AG08396 (cell line): ENCODE measurements around the gene ABCG1.

Experiments used
- DNase-seq: peaks from one replicate; pipeline ENCODE4 v3.0.0; 2012; ENCODE audit warnings: low spot score, mixed read lengths

Gene ABCG1

DNA sequence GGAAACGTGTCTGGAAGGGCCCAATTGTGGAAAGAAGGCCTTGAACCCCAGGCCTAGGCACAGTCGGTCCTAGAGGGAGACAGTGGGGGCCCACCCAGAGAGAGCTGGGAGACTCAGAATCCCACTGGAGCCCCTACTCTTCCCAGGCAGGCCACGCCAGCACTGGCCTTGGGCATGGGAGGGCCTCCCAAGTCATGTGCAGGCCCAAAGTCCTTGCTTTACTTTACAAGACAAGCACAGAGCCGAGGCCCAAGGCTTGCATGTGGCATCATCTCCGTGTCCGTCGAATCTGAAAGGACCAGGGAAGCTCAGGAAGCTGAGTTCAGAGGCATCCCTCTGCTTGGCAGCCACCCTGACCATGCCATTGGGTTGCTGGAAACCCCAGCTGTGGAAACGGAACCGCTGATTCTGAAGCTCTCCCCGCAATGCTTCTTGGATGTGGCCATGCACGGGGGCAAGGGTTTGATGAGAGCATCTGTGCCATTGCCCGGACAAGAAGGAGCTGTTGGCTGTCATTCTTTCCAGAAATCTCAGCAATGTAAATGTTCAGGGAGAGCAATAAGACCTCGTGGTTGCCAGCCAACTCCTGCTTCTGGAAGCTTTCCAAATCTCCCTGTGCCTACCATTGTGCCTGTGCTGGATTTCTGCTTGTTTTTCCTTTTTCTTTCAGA is 32.8 kb downstream of the ABCG1 start:
- no peak for DNase-seq

DNA sequence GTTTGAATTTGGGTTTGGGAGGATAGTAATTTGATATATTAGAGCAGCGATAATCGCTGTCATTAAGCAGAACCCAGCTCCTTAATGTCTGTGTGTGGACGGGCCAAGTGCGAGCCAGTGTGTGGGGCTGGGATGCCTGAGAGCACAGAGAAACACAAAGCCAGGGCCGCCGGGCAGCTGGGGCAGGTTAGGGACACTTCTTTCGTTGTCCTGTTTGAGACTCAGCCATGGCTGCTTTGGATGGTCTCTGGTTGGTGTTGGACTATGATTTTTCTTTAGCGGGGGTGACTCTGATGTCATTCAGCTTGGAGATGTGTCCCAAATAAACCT is 33.4 kb downstream of the ABCG1 start:
- DNase-seq: no peak

DNA sequence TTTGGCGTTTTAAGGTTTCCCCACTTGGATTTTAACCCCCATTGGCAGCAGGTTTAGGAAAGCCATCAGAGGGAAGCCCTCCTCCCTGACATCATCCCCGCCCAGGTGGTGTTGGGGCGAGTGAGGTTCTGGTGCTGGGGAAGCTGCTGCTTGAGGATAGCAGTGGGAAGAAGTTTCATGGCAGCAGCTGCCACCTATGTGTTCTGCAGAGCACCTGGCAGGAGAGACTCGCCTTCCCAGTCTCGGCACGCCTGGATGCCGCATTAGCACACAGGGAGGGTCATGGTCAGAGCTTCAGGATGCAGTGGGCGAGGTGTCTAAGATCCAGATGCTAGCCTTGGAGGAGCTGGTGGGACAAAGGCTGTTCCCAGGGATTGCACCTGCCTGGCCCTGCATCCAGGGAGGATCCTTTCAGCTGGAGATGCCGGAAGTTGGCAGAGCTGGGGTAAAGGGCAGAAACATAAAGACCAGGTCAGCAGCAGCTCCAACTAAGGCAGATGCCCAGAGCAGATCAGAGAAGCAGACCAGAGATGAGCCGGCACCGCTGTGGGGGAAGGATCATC is 33.9 kb downstream of the ABCG1 start:
- DNase-seq: no peak

DNA sequence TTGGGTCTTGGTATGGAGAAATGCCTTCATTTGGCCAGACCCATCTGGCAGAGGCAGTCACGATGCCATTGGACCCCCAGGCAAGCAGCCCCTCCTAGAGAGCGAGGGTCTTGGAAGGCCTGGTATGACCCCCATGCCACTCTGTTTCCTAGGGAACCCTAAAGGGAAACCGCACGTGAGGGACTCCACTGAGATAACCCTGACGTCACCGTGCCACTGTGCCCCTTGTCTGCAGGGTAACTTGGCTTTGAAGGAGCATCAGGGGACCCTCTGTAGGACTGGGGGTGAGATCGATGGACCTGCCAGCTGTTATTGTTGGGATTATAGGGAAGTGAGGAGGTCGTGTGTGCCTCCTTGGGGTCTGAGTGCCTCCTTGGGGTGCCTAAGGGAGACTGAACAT is 34.5 kb downstream of the ABCG1 start:
- DNase-seq: no peak

DNA sequence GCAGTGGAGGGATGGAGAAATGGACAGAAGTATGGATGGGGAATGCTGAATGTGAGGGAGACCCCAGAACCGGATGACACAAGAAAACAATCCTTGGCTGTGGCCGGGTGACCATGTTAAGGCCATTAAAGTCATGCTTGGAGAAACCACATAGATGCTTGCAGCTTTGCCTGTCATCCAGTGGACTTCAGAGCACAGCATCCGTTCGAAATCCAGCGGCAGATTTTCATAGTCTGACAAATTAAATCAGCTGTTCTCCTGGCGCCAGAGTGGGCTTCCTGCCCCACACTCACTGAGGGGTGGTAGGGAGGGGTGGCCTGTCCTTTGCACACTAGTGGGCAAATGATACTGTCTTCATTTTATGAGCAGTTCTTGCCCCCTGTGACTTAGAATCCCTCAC is 35.1 kb downstream of the ABCG1 start:
- no peak for DNase-seq

DNA sequence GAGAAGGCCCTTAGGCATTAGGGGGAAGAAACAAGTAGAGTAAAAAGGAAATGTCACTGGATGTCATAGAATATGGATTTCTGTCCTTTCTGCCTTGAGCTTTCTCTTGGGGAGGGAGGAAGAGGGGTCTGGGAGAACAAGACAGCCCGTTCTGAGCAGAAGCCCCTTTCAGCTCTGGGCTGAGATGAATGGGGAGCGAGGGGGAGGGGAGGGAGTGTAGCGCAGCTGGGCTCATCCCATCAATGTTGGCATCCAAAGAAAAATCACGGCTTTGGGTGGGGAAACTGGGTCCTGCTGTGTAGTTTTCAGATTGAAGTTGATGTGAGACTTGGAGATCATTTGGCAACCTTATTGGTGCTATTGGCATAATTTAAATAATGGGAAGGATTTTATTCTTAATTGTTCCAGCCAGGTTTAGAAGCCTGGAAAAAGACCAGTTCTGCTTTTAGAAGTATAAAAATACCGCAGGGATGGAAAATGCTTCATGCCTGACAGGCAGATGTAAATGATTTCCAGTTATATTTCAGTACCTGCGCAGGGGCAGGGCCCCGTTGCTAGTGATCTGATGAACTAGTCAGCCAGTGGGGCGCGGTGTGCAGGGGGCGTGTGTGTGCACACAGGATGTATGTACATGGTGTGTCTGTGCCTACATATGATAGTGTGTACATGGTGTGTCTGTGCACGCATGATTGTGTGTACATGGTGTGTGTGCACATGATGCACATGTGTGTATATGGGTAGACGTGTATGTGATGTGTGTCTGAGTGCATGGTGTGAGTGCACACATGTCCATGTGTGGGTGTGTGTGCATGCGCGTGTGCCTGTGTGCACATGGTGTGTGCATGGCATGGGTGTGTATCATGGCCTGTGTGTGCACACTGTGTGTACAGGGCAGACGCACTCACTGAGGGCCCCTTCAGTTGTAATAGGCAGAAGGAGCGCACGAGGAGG is 36.0 kb downstream of the ABCG1 start:
- no peak for DNase-seq

DNA sequence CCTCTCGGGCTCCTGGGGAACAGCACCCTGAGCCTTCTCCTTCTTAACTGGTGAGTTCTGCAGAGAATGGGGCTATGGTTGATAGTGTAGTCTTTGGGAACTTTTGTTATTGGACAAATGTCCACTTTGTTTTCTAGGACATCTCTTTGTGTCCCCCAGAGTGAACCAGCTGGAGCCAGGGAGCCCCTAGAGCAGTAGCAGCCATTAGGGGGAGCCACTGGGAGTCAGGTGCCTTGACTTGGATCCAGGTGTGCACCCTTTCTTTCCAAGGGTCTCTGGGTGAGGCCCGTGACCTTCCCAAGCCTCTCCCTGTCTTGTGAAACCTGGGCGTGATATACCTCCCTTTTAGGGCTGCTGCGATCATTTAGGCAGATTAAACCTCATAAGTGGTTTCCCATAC is 36.9 kb downstream of the ABCG1 start:
- DNase-seq: no peak

DNA sequence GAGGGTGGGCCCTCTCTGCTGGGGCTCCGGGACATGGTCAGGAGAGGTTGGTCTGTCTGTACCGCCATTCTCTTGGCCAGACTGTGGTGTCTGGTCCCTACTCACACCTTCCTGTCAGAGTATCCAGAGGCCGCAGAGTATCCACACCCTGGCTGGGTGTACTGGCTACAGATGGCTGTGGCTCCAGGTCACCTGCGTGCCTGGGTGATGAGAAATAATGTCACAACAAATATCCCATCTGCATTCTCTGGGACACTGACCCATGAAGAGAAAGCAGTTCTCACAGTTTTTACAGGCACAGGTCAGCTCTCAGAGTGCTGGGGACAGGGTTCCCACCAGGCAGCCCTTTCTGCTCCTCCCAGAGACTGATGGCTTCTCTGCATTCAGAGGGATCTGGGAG is 37.4 kb downstream of the ABCG1 start:
- no peak for DNase-seq

DNA sequence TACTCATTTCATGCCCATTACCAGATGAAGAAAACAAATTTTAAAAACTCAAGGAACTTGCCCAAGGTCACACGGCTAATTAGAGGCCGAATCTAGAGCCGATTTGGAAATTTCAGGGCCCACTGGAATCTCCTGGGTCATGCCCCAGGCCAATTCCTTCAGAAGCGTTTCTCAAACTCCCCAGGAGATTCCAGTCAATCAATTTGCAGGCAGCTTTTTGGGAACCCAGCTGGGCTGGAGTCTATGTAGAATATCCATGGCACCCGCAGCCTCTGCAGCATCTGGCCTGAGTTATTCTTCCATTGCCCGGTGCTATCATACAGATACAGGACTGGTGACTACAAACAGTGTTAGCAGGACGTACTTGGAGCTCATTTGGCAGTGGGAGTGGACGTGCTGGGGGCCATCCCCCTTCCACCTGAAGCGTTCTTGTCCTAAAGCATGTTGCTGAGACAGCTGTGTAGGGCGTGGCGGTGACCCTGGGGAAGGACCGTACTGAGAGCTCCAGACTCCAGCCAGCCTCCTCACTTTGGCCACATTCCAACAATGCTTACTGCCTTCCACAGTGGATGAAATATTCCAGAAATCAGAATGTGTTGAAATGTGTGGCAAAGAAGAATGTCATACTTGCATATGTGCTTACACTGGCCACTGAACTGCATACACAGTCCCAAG is 38.3 kb downstream of the ABCG1 start:
- DNase-seq: no peak

DNA sequence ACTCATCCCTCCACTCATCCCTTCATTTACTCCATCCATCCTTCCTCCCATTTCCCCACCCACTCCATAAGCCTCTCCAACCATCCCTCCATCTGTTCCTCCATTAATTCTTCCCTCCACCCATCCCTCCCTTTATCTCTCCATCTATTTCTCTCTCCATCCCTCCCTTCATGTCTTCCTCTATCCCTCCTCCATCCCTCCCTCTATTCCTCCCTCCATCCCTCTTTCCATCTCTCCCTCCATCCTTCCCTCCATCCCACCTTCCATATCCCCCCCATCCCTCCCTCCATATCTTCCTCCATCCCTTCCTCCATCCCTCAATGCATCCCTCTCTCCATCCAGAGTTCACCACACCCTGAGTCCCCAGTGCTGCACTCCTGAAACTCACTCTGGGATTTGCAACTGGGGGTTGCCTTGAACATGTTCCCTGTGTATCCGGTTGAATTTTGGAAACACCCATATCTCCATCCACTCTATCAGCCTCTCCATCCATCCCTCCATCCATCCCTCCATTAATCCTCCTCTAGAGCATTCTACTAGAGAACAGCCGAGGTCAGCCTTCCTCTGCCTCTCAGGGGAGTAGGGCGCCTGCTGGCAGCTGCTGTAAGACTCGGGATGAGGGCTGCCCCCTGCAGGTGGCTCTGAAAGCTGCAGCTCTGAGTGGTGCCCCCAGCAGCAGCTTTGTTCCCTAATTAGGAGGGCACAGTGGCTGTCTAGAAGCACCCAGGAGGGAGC is 39.4 kb downstream of the ABCG1 start:
- peak; percentile 85 for DNase-seq

DNA sequence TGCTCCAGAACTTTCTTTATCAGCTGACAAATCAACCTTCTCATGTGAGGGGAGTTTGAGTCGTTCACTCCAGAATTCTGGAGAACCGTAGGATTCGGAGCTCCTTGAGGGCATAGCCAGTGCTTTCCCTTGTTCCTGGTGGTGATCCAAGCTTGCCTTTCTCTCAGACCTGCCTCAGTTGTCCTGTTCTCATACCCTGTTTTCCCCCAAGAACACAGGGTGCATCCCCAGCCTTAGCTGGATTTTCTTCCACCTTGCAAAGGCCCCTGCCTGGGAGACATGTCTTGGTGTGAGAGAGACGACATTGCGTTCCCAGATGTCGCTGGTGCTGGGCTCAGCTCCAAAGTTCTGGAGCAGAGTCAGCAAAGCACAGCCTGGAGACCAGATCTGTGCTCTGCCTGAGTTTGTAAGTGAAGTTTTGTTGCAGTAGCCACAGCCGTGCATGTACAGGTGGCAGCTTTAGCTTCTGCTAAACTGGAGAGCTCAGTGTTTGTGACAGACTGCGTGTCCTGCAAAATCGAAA is 40.0 kb downstream of the ABCG1 start:
- DNase-seq: no peak

DNA sequence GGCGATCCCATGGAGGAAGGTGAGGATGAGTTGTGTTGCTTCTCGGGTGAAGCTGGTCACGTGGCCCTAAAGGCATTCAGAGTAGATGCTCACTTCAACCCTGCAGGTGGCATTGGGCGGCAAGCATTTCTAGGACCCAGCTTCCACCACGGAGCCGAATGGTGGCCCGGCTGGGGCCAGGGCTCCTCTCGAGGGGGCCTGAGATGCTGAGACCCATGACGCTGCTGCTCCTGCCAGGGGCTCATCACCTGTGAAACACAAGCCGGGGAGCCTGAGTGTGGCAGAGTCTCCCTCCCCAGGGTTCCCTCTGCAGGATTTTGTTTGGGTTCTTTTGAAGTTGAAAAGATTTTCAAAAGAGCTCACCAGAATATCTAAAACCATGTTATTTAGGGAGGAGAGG is 41.2 kb downstream of the ABCG1 start:
- no peak for DNase-seq

DNA sequence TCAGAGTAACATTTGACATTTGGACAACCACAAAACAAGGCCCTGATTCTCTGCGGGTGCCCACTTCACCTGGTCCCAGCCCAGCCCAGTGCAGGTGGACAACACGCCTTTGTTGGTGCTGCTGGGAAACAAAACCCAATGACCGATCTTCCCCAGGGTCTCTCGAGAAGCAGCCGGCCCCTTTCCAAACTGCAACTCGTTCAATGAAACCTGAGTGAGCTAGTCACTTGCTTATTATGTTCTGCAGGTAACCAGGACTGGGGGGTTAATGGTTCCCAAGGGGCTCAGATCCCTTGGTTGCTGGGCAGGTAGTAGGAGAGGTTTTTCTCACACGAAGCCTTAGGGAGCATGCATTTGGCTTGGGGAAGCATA is 42.9 kb downstream of the ABCG1 start:
- DNase-seq: no peak

DNA sequence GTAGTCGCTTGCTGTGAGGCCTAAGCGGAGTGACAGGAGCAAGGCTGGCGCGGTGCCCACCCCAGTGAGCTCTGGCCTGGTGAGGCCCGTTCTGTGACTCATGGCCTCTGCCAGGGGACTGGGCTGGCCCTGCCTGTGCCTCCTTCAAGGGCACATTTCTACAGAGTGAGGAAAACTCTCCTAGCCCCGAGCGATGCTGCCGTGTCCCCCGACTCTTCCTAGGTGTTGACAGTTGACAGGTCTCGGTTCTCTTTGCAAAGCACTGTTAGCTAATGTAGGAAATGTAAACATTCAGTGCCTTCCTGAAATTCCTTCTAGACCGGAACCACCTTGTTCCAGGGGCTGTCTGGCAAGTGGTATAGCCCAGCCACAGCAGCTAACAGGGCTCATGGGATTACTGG is 43.9 kb downstream of the ABCG1 start:
- no peak for DNase-seq

DNA sequence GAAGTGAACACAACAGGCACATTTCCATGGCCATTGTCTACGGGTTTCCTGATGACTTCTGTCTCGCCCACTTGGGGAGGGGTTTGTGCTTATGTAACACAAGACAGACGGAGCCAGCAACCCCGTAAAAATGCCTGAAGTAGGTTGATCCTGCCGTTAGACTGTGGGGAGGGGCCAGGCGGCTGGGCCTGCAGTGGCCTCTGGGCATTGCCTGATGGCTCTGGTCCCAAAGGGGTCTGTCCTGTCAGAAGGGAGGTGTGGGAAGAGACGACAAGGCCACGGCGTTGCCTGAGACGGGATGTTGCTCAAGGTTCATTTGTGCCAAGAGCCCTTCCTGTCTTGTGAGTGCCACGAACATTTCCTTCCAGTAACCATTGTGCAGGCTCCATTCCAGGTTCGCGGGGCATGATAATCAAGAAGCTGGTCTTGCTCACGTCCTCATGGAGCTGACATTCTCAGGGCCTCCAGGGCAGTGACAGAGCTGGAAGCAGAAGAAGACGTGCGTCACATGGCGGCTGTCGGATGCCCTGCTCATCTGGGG is 44.7 kb downstream of the ABCG1 start:
- no peak for DNase-seq

DNA sequence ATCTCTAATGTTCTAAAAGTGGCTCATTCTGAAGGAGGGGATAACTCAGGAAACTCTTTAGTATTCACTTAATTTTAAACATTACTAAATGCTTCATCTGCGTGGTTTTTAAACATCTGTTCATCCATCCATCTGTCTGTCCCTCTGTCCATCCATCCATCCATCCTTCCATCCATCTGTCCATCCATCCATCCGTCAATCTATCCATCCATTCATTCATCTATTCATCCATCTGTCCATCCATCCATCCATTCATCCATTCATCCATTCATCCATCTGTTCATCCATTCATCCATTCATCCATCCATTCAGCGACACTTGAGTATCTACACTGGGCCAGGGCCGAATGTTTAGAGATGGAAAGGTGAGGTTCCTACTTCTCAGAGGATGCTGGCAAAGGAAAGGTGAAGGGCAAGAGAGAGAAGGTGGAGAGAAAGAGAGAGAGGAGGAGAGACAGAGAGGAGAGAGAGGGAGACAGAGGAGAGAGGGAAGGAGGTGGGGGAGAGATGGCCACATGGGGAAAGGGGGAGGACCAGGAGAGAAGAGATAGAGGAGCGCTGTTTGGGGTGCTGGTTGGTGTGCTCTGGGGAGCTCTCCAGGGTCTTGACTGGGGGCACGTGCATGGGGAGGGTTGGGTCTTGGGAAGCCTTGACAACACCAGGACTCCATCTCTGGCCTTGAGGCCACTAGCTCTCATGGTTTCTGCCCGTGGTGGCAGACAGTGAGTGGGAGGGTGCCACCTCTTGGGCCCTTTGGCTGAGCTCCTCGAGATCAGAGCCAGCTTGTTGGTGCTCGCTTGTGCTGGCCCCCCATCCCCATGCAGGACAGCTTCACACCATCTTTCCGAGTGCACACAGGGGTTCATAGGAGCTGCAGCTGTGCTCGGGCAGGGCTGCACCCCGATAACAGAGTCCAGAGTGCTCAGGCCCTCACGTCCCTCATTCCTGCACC is 45.6 kb downstream of the ABCG1 start:
- DNase-seq: no peak

DNA sequence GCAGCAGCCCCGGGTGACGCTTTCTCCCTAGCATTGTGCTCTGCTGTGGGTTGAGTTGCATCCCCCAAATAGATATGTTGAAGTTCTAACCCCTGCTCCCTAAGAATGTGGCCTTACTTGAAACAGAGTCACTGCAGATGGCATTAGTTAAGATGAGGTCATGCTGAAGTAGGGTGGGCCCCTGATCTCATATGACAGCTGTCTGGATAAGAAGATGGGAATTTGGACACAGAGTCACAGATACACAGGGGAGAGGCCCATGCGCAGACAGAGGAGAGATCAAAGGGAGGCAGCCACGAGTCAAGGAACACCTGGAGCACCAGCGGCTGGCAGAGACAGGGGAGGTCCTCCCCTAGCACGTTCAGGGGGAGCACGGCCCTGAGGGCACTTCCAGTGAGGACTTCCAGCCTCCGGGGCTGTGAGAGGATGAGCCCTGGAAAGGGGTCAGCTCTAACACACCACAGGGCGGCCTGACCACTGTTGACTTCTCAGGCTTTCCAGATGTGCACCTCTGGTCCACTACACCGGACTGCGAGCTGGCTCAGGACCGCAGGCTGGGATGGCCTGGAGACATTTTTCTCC is 46.4 kb downstream of the ABCG1 start:
- no peak for DNase-seq

DNA sequence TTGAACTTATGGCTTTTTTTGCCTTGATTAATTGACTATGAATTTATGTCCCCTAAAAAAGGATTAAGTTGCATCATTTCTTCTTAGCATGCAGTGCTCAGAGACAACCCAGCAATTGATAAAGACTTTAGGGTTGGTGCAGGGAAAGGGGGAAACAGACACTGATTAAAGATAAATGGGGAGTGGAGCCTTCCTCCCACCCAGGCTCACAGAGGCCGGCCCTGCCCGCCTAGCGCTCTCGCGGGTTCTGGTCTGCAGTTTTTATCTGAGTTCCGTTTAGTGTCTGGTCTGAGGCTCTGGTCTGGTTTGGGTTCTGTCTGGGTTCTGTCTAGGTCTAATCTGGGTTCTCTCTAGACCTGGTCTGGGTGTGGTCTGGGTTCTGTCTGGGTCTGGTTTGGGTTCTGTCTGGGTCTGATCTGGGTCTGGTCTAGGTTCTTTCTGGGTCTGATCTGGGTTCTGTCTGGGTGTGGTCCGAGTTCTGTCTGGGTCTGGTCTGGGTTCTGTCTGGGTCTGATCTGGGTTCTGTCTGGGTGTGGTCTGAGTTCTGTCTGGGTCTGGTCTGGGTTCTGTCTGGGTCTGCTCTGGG is 48.1 kb downstream of the ABCG1 start:
- no peak for DNase-seq

DNA sequence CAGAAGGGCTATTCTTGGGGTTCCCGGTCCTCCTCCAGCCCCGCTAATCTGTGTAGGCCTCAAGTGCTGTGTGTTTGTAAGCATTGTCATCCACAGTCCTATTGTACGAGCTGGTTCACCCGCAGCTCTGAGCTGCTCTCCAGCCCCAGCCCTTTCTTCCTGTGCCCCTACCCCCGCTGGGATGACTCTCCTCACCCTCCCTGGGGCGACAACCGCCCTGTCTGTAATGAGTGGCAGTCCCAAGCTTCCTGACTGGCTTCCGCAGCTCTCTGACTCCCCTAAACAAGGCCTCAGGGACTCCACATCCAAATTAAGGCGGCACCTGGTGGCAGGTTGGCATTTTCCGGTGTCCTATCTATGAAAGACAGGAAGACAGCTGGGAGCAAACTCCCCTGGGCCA is 50.4 kb downstream of the ABCG1 start:
- no peak for DNase-seq

DNA sequence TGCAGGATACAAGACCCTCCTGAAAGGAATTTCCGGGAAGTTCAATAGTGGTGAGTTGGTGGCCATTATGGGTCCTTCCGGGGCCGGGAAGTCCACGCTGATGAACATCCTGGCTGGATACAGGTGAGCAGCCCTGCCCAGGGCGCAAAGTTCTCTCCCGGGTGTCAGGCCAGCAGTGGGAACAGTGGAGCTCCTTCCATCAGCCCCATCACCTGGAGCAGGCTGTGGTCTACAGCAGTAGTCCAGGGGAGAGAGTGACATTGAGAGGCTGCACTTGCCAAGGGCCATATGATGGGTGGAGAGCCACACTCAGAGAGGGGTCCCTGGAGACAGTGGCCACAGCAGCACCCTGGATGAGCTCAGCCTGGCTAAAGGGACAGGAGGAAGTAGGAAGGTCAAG is 52.1 kb downstream of the ABCG1 start:
- no peak for DNase-seq
